Mucosa of gallbladder (tissue), 1 donor: Measurements from ENCODE around the gene DLG1. TPM values are rescaled to one million over a fixed set of nuclear protein-coding genes. Genes with fewer than 3 reads are reported as not detected.

Source experiments
- DNase-seq: peaks from one replicate; pipeline ENCODE4 v3.0.0-alpha.2; 2020; ENCODE audit warnings: low spot score
- total RNA-seq: library from RNA; stranded (reverse); gene quantifications from one replicate; pipeline ENCODE4 v1.2.1, GENCODE V29; 2021
- donor health status: DM: no; HTN: no; CAD: no.

The DLG1 gene
- total RNA-seq, 1 donor from 2014 or later = 90.0 TPM

- no peak for DNase-seq
Observed at GRCh38 chr3:197015790-197016736, 282.3 kb downstream of the DLG1 start.

GRCh38 chr3:197014942-197015575, 283.4 kb downstream of the DLG1 start:
- no peak for DNase-seq

- no peak for DNase-seq
Observed at GRCh38 chr3:197014024-197014423, 284.4 kb downstream of the DLG1 start.

- DNase-seq = no peak
Observed at GRCh38 chr3:197012540-197012883, 285.9 kb downstream of the DLG1 start.

GRCh38 chr3:197011780-197012539, 286.5 kb downstream of the DLG1 start:
- no peak for DNase-seq

- DNase-seq = no peak
Observed at GRCh38 chr3:197010556-197011351, 287.7 kb downstream of the DLG1 start.

GRCh38 chr3:197009532-197010019, 288.8 kb downstream of the DLG1 start:
- DNase-seq = no peak

- DNase-seq = no peak
Observed at GRCh38 chr3:197008436-197009209, 289.8 kb downstream of the DLG1 start.

GRCh38 chr3:197007953-197008352, 290.5 kb downstream of the DLG1 start:
- no peak for DNase-seq

- DNase-seq = no peak
Observed at GRCh38 chr3:197007296-197007940, 291.0 kb downstream of the DLG1 start.

GRCh38 chr3:197006860-197007259, 291.6 kb downstream of the DLG1 start:
- DNase-seq = no peak

- no peak for DNase-seq
Observed at GRCh38 chr3:197006446-197006845, 292.0 kb downstream of the DLG1 start.

- DNase-seq = no peak
Observed at GRCh38 chr3:197003461-197004385, 294.7 kb downstream of the DLG1 start.

- peak; percentile 80 for DNase-seq
Observed at GRCh38 chr3:197002701-197003454, 295.5 kb downstream of the DLG1 start.

GRCh38 chr3:197001972-197002700, 296.3 kb downstream of the DLG1 start:
- no peak for DNase-seq

- DNase-seq = no peak
Observed at GRCh38 chr3:197001106-197001971, 297.1 kb downstream of the DLG1 start.

GRCh38 chr3:197000211-197000610, 298.2 kb downstream of the DLG1 start:
- no peak for DNase-seq
